Measurements from ENCODE around the gene GMPR. TPM values are rescaled to one million over a fixed set of nuclear protein-coding genes. Genes with fewer than 3 reads are reported as not detected.

GMPR gene
- total RNA-seq, 1 experiment from 2014 or later, result 2.0 TPM

DNA sequence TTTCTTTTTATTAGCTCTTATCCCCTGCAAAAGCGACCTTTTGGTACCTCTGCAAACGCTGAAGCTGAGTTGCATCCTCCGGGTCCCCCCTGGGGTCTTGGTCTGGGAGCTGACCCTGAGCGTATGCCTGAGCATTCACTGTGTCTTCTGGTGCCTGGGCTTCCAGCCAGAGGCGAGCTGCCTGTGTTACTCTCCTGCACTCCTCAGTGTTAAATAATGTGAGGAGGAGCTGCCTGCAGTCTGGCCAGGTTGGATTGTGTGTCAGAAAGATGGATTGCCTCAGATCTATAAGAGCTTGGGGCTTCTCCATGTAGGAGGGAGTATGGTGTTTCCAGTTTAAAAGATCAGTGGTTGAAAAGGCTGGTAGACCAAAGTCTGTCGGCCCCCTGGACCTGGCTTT, 8.7 kb upstream of the GMPR start:
- no peak overlapping the region for H3K4me3 ChIP-seq
- no peaks in the 10 kb centered on the region for H3K4me1 ChIP-seq (replicated peaks; ENCODE audit: insufficient read depth)
- H3K9me2 ChIP-seq (ENCODE audit: insufficient read depth), result no peaks in the 10 kb centered on the region
- H2AFZ ChIP-seq, result no peak overlapping the region
- no peaks in the 10 kb centered on the region for H3F3A ChIP-seq (ENCODE audit: insufficient read depth, low read depth)
- TF ChIP-seq EZH2 (IDR thresholded peaks at IDR 0.05; ENCODE audit: low read depth), result no peak
- TF ChIP-seq, protein P1, sequence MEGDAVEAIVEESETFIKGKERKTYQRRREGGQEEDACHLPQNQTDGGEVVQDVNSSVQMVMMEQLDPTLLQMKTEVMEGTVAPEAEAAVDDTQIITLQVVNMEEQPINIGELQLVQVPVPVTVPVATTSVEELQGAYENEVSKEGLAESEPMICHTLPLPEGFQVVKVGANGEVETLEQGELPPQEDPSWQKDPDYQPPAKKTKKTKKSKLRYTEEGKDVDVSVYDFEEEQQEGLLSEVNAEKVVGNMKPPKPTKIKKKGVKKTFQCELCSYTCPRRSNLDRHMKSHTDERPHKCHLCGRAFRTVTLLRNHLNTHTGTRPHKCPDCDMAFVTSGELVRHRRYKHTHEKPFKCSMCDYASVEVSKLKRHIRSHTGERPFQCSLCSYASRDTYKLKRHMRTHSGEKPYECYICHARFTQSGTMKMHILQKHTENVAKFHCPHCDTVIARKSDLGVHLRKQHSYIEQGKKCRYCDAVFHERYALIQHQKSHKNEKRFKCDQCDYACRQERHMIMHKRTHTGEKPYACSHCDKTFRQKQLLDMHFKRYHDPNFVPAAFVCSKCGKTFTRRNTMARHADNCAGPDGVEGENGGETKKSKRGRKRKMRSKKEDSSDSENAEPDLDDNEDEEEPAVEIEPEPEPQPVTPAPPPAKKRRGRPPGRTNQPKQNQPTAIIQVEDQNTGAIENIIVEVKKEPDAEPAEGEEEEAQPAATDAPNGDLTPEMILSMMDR (conservative IDR thresholded peaks at IDR 0.05), result no peak
- ChIA-PET POLR2A (ENCODE audit: unreplicated experiment) (interaction anchor here (0.6 kb wide), 1 partner anchor 9 kb away, joined by 3 read pairs; the partner anchor contains the start of gene GMPR), CTCF (no interaction called here)
- H4K20me1 ChIP-seq (ENCODE audit: insufficient read depth), result no peaks in the 10 kb centered on the region
- no peaks in the 10 kb centered on the region for H3K36me3 ChIP-seq (ENCODE audit: low read depth)
- H3K27me3 ChIP-seq (ENCODE audit: insufficient read depth, low read depth), result peaks cover 66% of the 10 kb centered on the region
- H3K4me2 ChIP-seq, result no peak overlapping the region
- DNase-seq, result no peak
- intact Hi-C loops (cut with micrococcal nuclease; ENCODE audit: unreplicated experiment), result loop anchor here (10.0 kb wide), 1 partner anchor 865 kb away; no protein-coding TSS in a partner anchor
- H3K9me3 ChIP-seq (ENCODE audit: insufficient read depth, low read depth), result 0 out of 2 replicates have a peak, but pooled peaks cover 7% of the 10 kb centered on the region
- BruUV-seq (replicated peaks), result no TSS peak
- no peaks in the 10 kb centered on the region for H3K79me2 ChIP-seq (ENCODE audit: low read depth)
- no peak overlapping the region for H3K27ac ChIP-seq

GRCh38 chr6:16230953-16231352, 7.4 kb upstream of the GMPR start:
- H3K4me2 ChIP-seq, result no peak overlapping the region
- no TSS peak for BruUV-seq (replicated peaks)
- intact Hi-C loops (cut with micrococcal nuclease; ENCODE audit: unreplicated experiment), result loop anchor here (10.0 kb wide), 1 partner anchor 864 kb away; no protein-coding TSS in a partner anchor
- ChIA-PET POLR2A (ENCODE audit: unreplicated experiment) (interaction anchor here (0.6 kb wide), 1 partner anchor 568 kb away, joined by 3 read pairs; no protein-coding TSS in a partner anchor), CTCF (no interaction called here)
- H3K4me1 ChIP-seq (replicated peaks; ENCODE audit: insufficient read depth), result no peaks in the 10 kb centered on the region
- H3K9me3 ChIP-seq (ENCODE audit: insufficient read depth, low read depth), result no peaks in the 10 kb centered on the region
- no peaks in the 10 kb centered on the region for H4K20me1 ChIP-seq (ENCODE audit: insufficient read depth)
- H3F3A ChIP-seq (ENCODE audit: insufficient read depth, low read depth), result no peaks in the 10 kb centered on the region
- no peaks in the 10 kb centered on the region for H3K79me2 ChIP-seq (ENCODE audit: low read depth)
- TF ChIP-seq, protein P1 (conservative IDR thresholded peaks at IDR 0.05), result no peak
- no peak for TF ChIP-seq EZH2 (IDR thresholded peaks at IDR 0.05; ENCODE audit: low read depth)
- peaks cover 77% of the 10 kb centered on the region for H3K27me3 ChIP-seq (ENCODE audit: insufficient read depth, low read depth)
- no peak overlapping the region for H3K4me3 ChIP-seq
- no peak overlapping the region for H3K27ac ChIP-seq
- H3K9me2 ChIP-seq (ENCODE audit: insufficient read depth), result no peaks in the 10 kb centered on the region
- DNase-seq, result no peak
- H2AFZ ChIP-seq, result no peak overlapping the region
- no peaks in the 10 kb centered on the region for H3K36me3 ChIP-seq (ENCODE audit: low read depth)

GRCh38 chr6:16232086-16232485, 6.3 kb upstream of the GMPR start:
- TF ChIP-seq, protein P1 (conservative IDR thresholded peaks at IDR 0.05), result no peak
- TF ChIP-seq EZH2 (IDR thresholded peaks at IDR 0.05; ENCODE audit: low read depth), result no peak
- ChIA-PET CTCF (interaction anchor here (0.6 kb wide), 1 partner anchor 874 kb away, joined by 3 read pairs; no protein-coding TSS in a partner anchor), POLR2A (ENCODE audit: unreplicated experiment) (interaction anchor here (0.6 kb wide), 1 partner anchor 789 kb away, joined by 6 read pairs; no protein-coding TSS in a partner anchor)
- intact Hi-C loops (cut with micrococcal nuclease; ENCODE audit: unreplicated experiment), result loop anchor here (10.0 kb wide), 1 partner anchor 863 kb away; no protein-coding TSS in a partner anchor
- no peaks in the 10 kb centered on the region for H4K20me1 ChIP-seq (ENCODE audit: insufficient read depth)
- no peaks in the 10 kb centered on the region for H3K79me2 ChIP-seq (ENCODE audit: low read depth)
- peaks cover 88% of the 10 kb centered on the region for H3K27me3 ChIP-seq (ENCODE audit: insufficient read depth, low read depth)
- H3K9me2 ChIP-seq (ENCODE audit: insufficient read depth), result no peaks in the 10 kb centered on the region
- DNase-seq, result no peak
- H2AFZ ChIP-seq, result no peak overlapping the region
- H3K27ac ChIP-seq, result no peak overlapping the region
- H3K4me3 ChIP-seq, result no peak overlapping the region
- no peaks in the 10 kb centered on the region; the same call in 1 of the 2 replicates for H3K4me1 ChIP-seq (replicated peaks; ENCODE audit: insufficient read depth)
- H3K9me3 ChIP-seq (ENCODE audit: insufficient read depth, low read depth), result no peaks in the 10 kb centered on the region
- no peak overlapping the region for H3K4me2 ChIP-seq
- no peaks in the 10 kb centered on the region for H3K36me3 ChIP-seq (ENCODE audit: low read depth)
- peaks cover 5% of the 10 kb centered on the region; the same call in 1 of the 2 replicates for H3F3A ChIP-seq (ENCODE audit: insufficient read depth, low read depth)
- BruUV-seq (replicated peaks), result no TSS peak

Data from PC-9 (cell line).